ENCODE measurements around the gene PTPRO.

DNA sequence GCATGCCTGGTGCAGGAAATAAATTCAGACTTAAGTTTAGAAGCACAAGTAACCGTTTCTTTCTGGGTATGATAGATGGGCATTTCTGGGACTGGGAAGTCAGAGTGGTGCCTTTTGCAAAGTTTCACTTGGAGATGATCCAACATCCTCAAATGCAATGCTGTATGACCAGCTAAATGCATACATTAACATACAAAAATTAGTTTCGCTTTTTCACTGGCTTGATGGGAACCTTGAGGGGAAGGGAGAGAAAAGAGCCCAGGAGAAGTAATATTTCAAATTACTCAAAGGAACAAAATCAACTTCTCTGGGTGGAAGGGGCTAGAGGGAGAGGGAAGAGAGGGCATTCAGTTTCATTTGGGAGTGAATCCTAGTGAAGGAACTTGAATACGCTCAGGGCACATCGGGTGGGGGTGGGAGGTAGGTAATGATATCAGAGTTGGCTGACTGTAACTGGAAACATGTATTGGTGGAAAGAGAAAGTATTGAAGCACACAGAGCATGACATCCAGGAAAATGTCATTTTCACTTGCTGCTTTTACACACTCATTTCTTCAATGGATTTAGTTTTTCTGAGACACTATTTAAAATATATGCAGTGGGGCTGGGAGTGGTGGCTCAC, 175.5 kb downstream of the PTPRO start:
- TF ChIP-seq, protein P1, sequence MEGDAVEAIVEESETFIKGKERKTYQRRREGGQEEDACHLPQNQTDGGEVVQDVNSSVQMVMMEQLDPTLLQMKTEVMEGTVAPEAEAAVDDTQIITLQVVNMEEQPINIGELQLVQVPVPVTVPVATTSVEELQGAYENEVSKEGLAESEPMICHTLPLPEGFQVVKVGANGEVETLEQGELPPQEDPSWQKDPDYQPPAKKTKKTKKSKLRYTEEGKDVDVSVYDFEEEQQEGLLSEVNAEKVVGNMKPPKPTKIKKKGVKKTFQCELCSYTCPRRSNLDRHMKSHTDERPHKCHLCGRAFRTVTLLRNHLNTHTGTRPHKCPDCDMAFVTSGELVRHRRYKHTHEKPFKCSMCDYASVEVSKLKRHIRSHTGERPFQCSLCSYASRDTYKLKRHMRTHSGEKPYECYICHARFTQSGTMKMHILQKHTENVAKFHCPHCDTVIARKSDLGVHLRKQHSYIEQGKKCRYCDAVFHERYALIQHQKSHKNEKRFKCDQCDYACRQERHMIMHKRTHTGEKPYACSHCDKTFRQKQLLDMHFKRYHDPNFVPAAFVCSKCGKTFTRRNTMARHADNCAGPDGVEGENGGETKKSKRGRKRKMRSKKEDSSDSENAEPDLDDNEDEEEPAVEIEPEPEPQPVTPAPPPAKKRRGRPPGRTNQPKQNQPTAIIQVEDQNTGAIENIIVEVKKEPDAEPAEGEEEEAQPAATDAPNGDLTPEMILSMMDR (IDR thresholded peaks at IDR 0.05): no peak
- TF ChIP-seq EP300 (IDR thresholded peaks at IDR 0.05): no peak
